K562 (cell line): ENCODE data around the gene LYRM7. TPM values are rescaled to one million over a fixed set of nuclear protein-coding genes. Genes with fewer than 3 reads are reported as not detected.

ENCODE experiments used
- ATAC-seq: fragments of 200-7000 bp; cut with Tn5 transposase; 3 replicates; pipeline ENCODE4 v1.9.1; 2020; ENCODE audit warnings: moderate library complexity
- Bru-seq: library from RNA; stranded (reverse); fragments of 400-500 nt; gene quantifications from one replicate; lab custom pipeline; 2021; lab: Mats Ljungman, UMichigan
- BruChase-seq, 2 experiments: library from RNA; stranded (reverse); fragments of 400-500 nt; gene quantifications; one replicate each; lab custom pipeline; 2021; lab: Mats Ljungman, UMichigan
- BruUV-seq: library from RNA; stranded (reverse); fragments of 400-500 nt; replicated peaks from 2 replicates; lab custom pipeline; 2021; lab: Mats Ljungman, UMichigan
- CTCF ChIA-PET: fragments of 300-600 bp; formaldehyde crosslinking; extraction: SDS; loops from one replicate; lab custom pipeline; 2021; ENCODE audit warnings: low intra/inter-chr PET ratio; lab: Yijun Ruan, JAX
- POLR2A ChIA-PET: fragments of 300-600, 350-650 bp; sonication (Branson Sonifier 250); formaldehyde crosslinking; extraction: SDS; loops from one replicate; lab custom pipeline; 2021; ENCODE audit warnings: antibody characterized with exemption, inconsistent platforms; lab: Yijun Ruan, JAX
- DNase-seq, 4 experiments: peaks; one replicate each; pipeline versions ENCODE4 v3.0.0 to v3.0.0-alpha.2; 2011 to 2018; ENCODE audit warnings: low spot score in 3 of 4, mixed read lengths in 3 of 4; ENCODE audit errors: extremely low read depth in 1 of 4
- FAIRE-seq: peaks from 2 replicates; lab custom pipeline; 2011; peaks lifted over from hg19 to GRCh38; lab: Jason Lieb, UNC
- H2AFZ ChIP-seq: 2 replicates; pipeline ENCODE4 v1.6.0; 2011; ENCODE audit warnings: low read depth, low read length, control low read depth, inconsistent platforms
- H3K27ac ChIP-seq: fragments of 200-600 bp; 3 replicates; pipeline ENCODE4 v1.8.0; 2011; ENCODE audit warnings: low read depth, mild to moderate bottlenecking, control low read depth, inconsistent platforms, low read length, moderate library complexity, mixed read lengths; ENCODE audit errors: extremely low read depth
- H3K27me3 ChIP-seq, 2 experiments: fragments of 300-600 bp in 1 of 2; 2 replicates in 1 of 2; 3 replicates in 1 of 2; pipeline versions ENCODE4 v1.6.0 to v1.8.0; 2011; ENCODE audit warnings: inconsistent platforms in 2 of 2, low read length in 2 of 2, mild to moderate bottlenecking in 1 of 2, mixed read lengths in 1 of 2, moderate library complexity in 1 of 2; ENCODE audit not compliant: control insufficient read depth in 2 of 2, insufficient read depth in 2 of 2
- H3K36me3 ChIP-seq: fragments of 300-600 bp; 3 replicates; pipeline ENCODE4 v1.8.0; 2011; ENCODE audit warnings: mild to moderate bottlenecking, low read length, inconsistent platforms; ENCODE audit not compliant: control insufficient read depth, insufficient read depth
- H3K4me1 ChIP-seq, 2 experiments: fragments of 200-600 bp in 1 of 2; replicated peaks in 1 of 2; 2 replicates in 1 of 2; 3 replicates in 1 of 2; pipeline versions ENCODE4 v1.5.1 to v1.8.0; 2011; ENCODE audit warnings: inconsistent platforms in 2 of 2, low read length in 2 of 2, mild to moderate bottlenecking in 1 of 2, mixed read lengths in 1 of 2, moderate library complexity in 1 of 2; ENCODE audit not compliant: control insufficient read depth in 2 of 2, insufficient read depth in 2 of 2
- H3K4me2 ChIP-seq: 2 replicates; pipeline ENCODE4 v1.6.1; 2011; ENCODE audit warnings: low read length, control low read depth, inconsistent platforms, mixed read lengths; ENCODE audit not compliant: insufficient read depth
- H3K4me3 ChIP-seq: fragments of 200-600 bp; sonication (generic), shearing (Covaris generic); 2 replicates; pipeline ENCODE4 v1.5.1; 2016; ENCODE audit warnings: control low read depth, inconsistent platforms
- H3K79me2 ChIP-seq: fragments of 200-600 bp; 3 replicates; pipeline ENCODE4 v1.8.0; 2011; ENCODE audit warnings: low read length, inconsistent platforms; ENCODE audit not compliant: control insufficient read depth, insufficient read depth
- H3K9ac ChIP-seq, 2 experiments: 2 replicates each; pipeline versions ENCODE4 v1.6.0 to v1.6.1; 2011; ENCODE audit warnings: low read depth in 2 of 2, low read length in 2 of 2, control low read depth in 1 of 2, inconsistent platforms in 1 of 2, mild to moderate bottlenecking in 1 of 2, mixed read lengths in 1 of 2; ENCODE audit not compliant: insufficient read depth in 1 of 2
- H3K9me1 ChIP-seq: one replicate; pipeline ENCODE4 v1.6.0; 2011; ENCODE audit warnings: inconsistent platforms, mild to moderate bottlenecking, low read length, moderate library complexity; ENCODE audit not compliant: control insufficient read depth, insufficient read depth
- H3K9me3 ChIP-seq: replicated peaks from 2 replicates; pipeline ENCODE4 v1.5.1; 2011; ENCODE audit warnings: low read depth, low read length, inconsistent platforms; ENCODE audit not compliant: control insufficient read depth, insufficient read depth
- H4K20me1 ChIP-seq: replicated peaks from 2 replicates; pipeline ENCODE4 v1.6.1; 2011; ENCODE audit warnings: low read length, inconsistent platforms, mixed read lengths; ENCODE audit not compliant: control insufficient read depth, insufficient read depth
- ATF6 ChIP-seq: sonication (generic); formaldehyde crosslinking; IDR thresholded peaks from 2 replicates; pipeline ENCODE4 v1.4.0; 2020; ENCODE audit warnings: mild to moderate bottlenecking, missing genetic modification reagents
- E2F1 ChIP-seq: sonication (generic); formaldehyde crosslinking; IDR thresholded peaks from 2 replicates; pipeline ENCODE4 v1.8.1; 2023; ENCODE audit warnings: mild to moderate bottlenecking, missing genetic modification reagents, moderate library complexity
- E2F8 ChIP-seq: fragments of 450-650 bp; IDR thresholded peaks from 2 replicates; pipeline ENCODE4 v1.7.1; 2018; ENCODE audit warnings: mild to moderate bottlenecking, low read depth; ENCODE audit not compliant: partially characterized antibody
- EGR1 ChIP-seq: fragments of 450-650 bp; conservative IDR thresholded peaks from 2 replicates; pipeline ENCODE4 v1.6.1; 2017; ENCODE audit warnings: mild to moderate bottlenecking
- ESRRA ChIP-seq: fragments of 450-650 bp; IDR thresholded peaks from 2 replicates; pipeline ENCODE4 v1.6.1; 2014; ENCODE audit warnings: low read depth, mild to moderate bottlenecking, moderate library complexity, borderline replicate concordance
- RBFOX2 ChIP-seq: fragments of 200-400 bp; formaldehyde crosslinking; IDR thresholded peaks from 2 replicates; pipeline ENCODE4 v1.6.1; 2017; ENCODE audit warnings: low read depth, mild to moderate bottlenecking, low read length, moderate library complexity
- SMC3 ChIP-seq: conservative IDR thresholded peaks from 2 replicates; pipeline ENCODE4 v1.6.1; 2011; ENCODE audit warnings: low read depth, low read length, improper control_type of control experiment; ENCODE audit not compliant: insufficient read depth
- ZKSCAN8 ChIP-seq: fragments of 200-800 bp; sonication (Bioruptor generic); IDR thresholded peaks from 2 replicates; pipeline ENCODE4 v1.6.1; 2016; ENCODE audit warnings: missing genetic modification characterization, missing compliant biosample characterization
- WGBS: fragments of 100-300 bp; shearing (Covaris generic); methylation state at CpG from one replicate; pipeline ENCODE4 v1.1.6; 2016; ENCODE audit warnings: low coverage, mixed read lengths; ENCODE audit not compliant: insufficient coverage; ENCODE audit errors: missing lambda C conversion rate; 5-methylcytosine and 5-hydroxymethylcytosine counted together
- in situ Hi-C: fragments of 300-500 bp; cut with MboI; formaldehyde crosslinking; loops from 4 replicates; pipeline ENCODE4 v1.15.0; 2018; ENCODE audit warnings: inconsistent platforms, mixed read lengths
- intact Hi-C: fragments of 100-400 bp; cut with micrococcal nuclease; formaldehyde crosslinking; loops from 2 replicates; pipeline ENCODE4 v1.14.2; 2022
- long read RNA-seq, 3 experiments: library from polyadenylated mRNA in 2 of 3; library from RNA in 1 of 3; unstranded in 2 of 3; stranded (forward) in 1 of 3; transcript quantifications; one replicate each; pipeline ENCODE4 v2.0.0, GENCODE V29; 2019 to 2022
- polyA minus RNA-seq, 3 experiments: library from RNA; depleted of rRNA, polyadenylated mRNA; stranded (reverse); fragments of >200 nt; gene quantifications; 2 replicates each; pipeline ENCODE4 v1.2.3, GENCODE V29; 2011
- polyA plus RNA-seq, 8 experiments: library from polyadenylated mRNA; depleted of rRNA in 4 of 8; stranded (reverse) in 5 of 8; unstranded in 3 of 8; fragments of >200 nt; fragmentation: Nextera tagmentation in 2 of 8; fragmentation: Illumina TruSeq in 1 of 8; extraction: Ambion mirVana in 2 of 8; extraction: Trizol in 1 of 8; gene quantifications; 2 replicates each; pipeline versions ENCODE4 v1.2.1 to v1.2.3, GENCODE V29; 2011 to 2014; ENCODE audit warnings: inconsistent platforms in 1 of 8, missing spikeins in 1 of 8
- total RNA-seq, 7 experiments: library from RNA; depleted of rRNA in 6 of 7; stranded (reverse); fragments of >200 nt in 6 of 7; fragmentation: Illumina TruSeq in 2 of 7; extraction: Trizol in 2 of 7; gene quantifications; 2 replicates each; pipeline versions ENCODE4 v1.2.1 to v1.2.3, GENCODE V29; 2011 to 2021; ENCODE audit warnings: low replicate concordance in 1 of 7

The LYRM7 gene
- total RNA-seq (2011; cell fraction: chromatin; rRNA removed; ENCODE audit: low replicate concordance): 3.4 and 15.9 TPM in 2 replicates
- 2.3 and 5.9 TPM in 2 replicates for total RNA-seq (2011; cell fraction: nucleolus; rRNA removed)
- total RNA-seq (2011; cell fraction: nucleoplasm; rRNA removed): 7.1 and 17.6 TPM in 2 replicates
- total RNA-seq (2014; rRNA removed): 16.2 and 22.9 TPM in 2 replicates
- 39.4 and 43.5 TPM in 2 replicates for total RNA-seq (2014; rRNA removed; fragmentation: Illumina TruSeq; extraction: Trizol)
- total RNA-seq (2015; rRNA removed; fragmentation: Illumina TruSeq; extraction: Trizol): 28.1 and 33.3 TPM in 2 replicates
- 27.1 and 32.7 TPM in 2 replicates for total RNA-seq (2021)
- polyA plus RNA-seq (2011; rRNA removed): 18.4 and 24.1 TPM in 2 replicates
- polyA plus RNA-seq (2011; cell fraction: cytosol; rRNA removed): 3.9 and 8.6 TPM in 2 replicates
- polyA plus RNA-seq (2011; cell fraction: nucleus; rRNA removed): 3.9 and 4.9 TPM in 2 replicates
- polyA plus RNA-seq (2012): 16.2 and 18.8 TPM in 2 replicates
- polyA plus RNA-seq (2014; fragmentation: Illumina TruSeq; extraction: Trizol): 33.4 and 37.2 TPM in 2 replicates
- polyA plus RNA-seq (2014; fragmentation: Nextera tagmentation; extraction: Ambion mirVana): 10 to 100 TPM; 53.6 to 70.1 TPM
- polyA plus RNA-seq (2014; rRNA removed): 24.4 and 28.3 TPM in 2 replicates
- polyA minus RNA-seq (2011; rRNA and poly(A)+ RNA removed): 11.9 and 12.4 TPM in 2 replicates
- 14.7 and 19.9 TPM in 2 replicates for polyA minus RNA-seq (2011; cell fraction: cytosol; rRNA and poly(A)+ RNA removed)
- 2.0 and 4.0 TPM in 2 replicates for polyA minus RNA-seq (2011; cell fraction: nucleus; rRNA and poly(A)+ RNA removed)
- Bru-seq, nascent RNA: percentile 83 among the genes with signal in this experiment
- BruChase-seq, experiment 1, labeled RNA remaining after a 2-hour chase: percentile 81 among the genes with signal in this experiment
- percentile 76 among the genes with signal in this experiment for BruChase-seq, experiment 2, labeled RNA remaining after a 6-hour chase
- long read RNA-seq, experiment 1, full-length matches to known transcripts: 126 of 168 reads
- long read RNA-seq, experiment 1, partial matches to known transcripts: 7 of 168 reads
- long read RNA-seq, experiment 1, other reads (novel, unspliced or antisense): 35 of 168 reads
- long read RNA-seq, experiment 2, full-length matches to known transcripts: 8 of 21 reads
- long read RNA-seq, experiment 2, partial matches to known transcripts: 0 of 21 reads
- long read RNA-seq, experiment 2, other reads (novel, unspliced or antisense): 13 of 21 reads
- long read RNA-seq, experiment 3, full-length matches to known transcripts: 29 of 36 reads
- long read RNA-seq, experiment 3, partial matches to known transcripts: 2 of 36 reads
- long read RNA-seq, experiment 3, other reads (novel, unspliced or antisense): 5 of 36 reads

- ATAC-seq (peak; percentile 95), DNase-seq (peak; percentile 80 to 99 (median 88)), FAIRE-seq (peak; percentile 99)
- Histone ChIP-seq H3K27me3 (no peaks in the 10 kb centered on the region), H3K4me2 (peak within 1 kb of the TSS; percentile 98), H2AFZ (peak within 1 kb of the TSS; percentile 84), H3K9me3 (no peaks in the 10 kb centered on the region), H3K9ac (peak within 1 kb of the TSS; percentile 90 to 91), H3K4me1 (peaks cover 11 to 28% of the 10 kb centered on the region in 2 experiments), H4K20me1 (no peaks in the 10 kb centered on the region), H3K4me3 (peak within 1 kb of the TSS; percentile 52), H3K79me2 (peaks cover 39% of the 10 kb centered on the region), H3K27ac (peak within 1 kb of the TSS; percentile 79), H3K9me1 (no peaks in the 10 kb centered on the region), H3K36me3 (peaks cover 12% of the 10 kb centered on the region)
- in situ Hi-C loops (no loop called here), intact Hi-C loops (loop anchor here (2.0 kb wide), 1 partner anchor 94 kb away; the partner anchor contains the start of gene CDC42SE2)
- WGBS: 2% methylated on average over 42 of the region's 42 CpGs
- CTCF ChIA-PET: no interaction called here
- BruUV-seq: no TSS peak
- POLR2A ChIA-PET: interaction anchor here (0.6 kb wide), 1 partner anchor 141 kb away, joined by 3 read pairs; no protein-coding TSS in a partner anchor
- no peak for TF ChIP-seq E2F1 (CRISPR knock-in tag)
- peak; percentile 72 for TF ChIP-seq E2F8
- TF ChIP-seq RBFOX2: peak; percentile 81
- peak; percentile 78 for TF ChIP-seq ESRRA
- peak; percentile 41; the same call in 1 of the 2 replicates for TF ChIP-seq EGR1
- TF ChIP-seq ATF6 (CRISPR knock-in tag): 0 out of 2 replicates have a peak, but pooled peaks have one; percentile 77
- TF ChIP-seq ZKSCAN8 (CRISPR knock-in tag): no peak
- TF ChIP-seq SMC3: no peak
Observed at GRCh38 chr5:131170540-131171275, at the start of gene LYRM7. Gene LYRM7 (plus strand): TSS chr5:131170944. CDS start chr5:131171021, 77 bp downstream.
